8988T (cell line): ENCODE results near the gene MVD.

Experiments used
- DNase-seq: peaks from one replicate; pipeline ENCODE4 v3.0.0; 2011

Gene MVD, protein sequence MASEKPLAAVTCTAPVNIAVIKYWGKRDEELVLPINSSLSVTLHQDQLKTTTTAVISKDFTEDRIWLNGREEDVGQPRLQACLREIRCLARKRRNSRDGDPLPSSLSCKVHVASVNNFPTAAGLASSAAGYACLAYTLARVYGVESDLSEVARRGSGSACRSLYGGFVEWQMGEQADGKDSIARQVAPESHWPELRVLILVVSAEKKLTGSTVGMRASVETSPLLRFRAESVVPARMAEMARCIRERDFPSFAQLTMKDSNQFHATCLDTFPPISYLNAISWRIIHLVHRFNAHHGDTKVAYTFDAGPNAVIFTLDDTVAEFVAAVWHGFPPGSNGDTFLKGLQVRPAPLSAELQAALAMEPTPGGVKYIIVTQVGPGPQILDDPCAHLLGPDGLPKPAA

DNA sequence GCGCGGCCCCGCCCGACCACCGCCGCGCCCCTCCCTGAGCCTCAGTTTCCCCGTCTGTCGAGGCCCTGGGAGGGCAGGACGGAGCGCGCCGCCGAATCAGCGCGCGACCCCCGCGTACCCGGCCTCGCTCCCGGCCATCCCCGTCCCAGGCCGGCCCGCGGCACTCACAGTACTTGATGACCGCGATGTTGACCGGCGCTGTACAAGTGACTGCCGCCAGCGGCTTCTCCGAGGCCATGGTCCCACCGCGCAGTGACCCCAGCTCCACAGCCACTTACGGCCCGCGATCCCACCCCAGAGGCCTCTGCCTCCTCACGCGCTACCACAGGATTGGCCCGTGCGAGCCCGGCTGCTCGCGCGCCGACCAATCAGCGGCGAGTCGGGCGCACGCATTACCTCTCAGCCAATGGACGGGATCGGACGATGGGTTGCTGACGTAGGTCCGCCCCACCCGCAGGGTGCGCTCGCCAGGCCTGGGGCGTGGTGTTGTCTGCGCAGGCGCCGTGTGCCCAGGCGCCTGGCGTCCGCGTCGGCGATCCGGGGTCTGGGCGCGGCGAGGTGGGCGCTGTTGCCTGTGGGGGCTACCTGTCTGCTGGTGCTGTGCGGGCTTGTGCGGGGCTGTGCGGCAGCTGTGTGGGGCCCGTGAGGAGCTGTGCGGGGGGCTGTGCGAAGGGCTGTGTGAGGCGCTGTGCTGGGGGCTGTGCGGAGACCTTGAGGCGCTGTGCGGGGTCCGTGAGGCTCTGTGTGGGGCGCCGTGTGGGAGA lies at the start of gene MVD:
Gene MVD, minus strand, starts transcription at position 249 of the 764 bp plus-strand sequence. Its CDS starts 11 bp downstream, at position 238.
- peak; percentile 99 for DNase-seq

DNA sequence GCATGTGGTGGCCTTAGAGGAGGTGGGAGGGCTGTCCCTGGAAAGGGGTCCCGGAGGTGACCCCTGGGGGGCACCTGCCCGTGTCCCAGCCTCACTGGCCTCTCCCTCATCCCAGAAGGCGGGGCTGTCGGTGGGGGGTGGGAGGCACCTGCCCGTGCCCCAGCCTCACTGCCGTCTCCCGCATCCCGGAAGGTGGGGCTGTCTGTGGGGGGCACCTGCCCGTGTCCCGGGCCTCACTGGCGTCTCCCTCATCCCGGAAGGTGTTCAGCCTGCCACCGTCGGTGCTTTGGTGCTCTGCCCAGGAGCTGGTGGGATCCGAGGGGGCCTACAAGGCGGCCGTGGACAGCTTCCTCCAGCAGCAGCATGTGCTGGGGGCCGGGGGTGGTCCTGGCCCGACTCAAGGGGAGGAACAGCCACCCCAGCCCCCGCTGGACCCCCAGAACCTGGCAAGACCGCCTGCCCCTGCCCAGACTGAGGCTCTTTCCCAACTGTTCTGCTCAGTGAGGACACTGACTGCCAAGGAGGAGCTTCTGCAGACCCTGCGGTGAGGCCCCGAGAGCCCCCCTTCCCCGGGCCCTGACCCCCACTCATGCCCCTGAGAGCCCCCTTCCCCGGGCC lies 49.6 kb upstream of the MVD start:
- DNase-seq: no peak

DNA sequence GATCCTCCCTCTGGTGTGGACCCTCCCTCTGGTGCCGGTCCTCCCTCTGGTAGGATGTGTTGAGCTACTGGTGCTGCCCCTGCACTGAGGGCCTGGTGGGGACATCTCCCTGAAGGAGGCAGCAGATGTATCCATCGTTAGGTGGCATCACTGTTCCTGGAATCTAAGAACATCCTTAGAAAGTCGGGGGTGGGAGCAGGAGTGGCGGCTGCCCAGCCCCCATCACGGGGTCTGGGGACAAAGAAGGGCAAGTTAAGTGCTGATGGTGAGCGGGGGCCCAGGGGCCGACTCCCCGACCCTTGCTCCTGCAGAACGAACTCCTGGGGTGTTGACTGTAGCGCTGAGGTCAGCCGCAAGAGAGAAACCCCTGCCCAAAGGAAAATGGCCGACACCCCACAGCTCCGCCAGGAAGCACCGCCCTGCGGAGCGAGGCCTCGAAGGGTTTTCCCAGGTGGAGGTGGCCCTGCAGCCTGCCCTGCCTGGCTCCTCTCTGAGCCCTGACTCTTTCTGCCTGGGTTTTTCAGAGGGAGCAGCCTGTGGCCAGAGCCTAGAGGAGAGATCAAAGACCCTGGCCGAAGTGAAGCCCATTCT lies 49.0 kb upstream of the MVD start:
- DNase-seq: no peak

DNA sequence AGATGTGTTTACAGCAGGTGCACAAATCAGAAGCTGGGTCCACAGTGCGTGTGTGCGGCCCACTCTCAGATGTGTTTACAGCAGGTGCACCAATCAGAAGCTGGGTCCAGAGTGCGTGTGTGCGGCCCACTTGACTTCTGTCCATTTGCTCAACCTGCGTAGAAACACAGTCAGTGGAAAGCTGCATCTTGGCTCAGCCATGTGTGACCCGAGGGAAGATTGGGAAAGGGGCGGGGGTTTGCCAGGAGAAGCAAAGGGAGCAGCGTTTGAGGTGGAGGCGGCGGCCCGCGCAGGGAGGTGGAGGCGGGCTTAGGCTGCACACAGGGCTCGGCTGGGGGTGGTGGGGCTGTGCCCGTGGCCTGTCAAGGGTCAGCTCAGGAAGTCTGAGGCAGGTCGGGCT lies 47.7 kb upstream of the MVD start:
- DNase-seq: no peak

DNA sequence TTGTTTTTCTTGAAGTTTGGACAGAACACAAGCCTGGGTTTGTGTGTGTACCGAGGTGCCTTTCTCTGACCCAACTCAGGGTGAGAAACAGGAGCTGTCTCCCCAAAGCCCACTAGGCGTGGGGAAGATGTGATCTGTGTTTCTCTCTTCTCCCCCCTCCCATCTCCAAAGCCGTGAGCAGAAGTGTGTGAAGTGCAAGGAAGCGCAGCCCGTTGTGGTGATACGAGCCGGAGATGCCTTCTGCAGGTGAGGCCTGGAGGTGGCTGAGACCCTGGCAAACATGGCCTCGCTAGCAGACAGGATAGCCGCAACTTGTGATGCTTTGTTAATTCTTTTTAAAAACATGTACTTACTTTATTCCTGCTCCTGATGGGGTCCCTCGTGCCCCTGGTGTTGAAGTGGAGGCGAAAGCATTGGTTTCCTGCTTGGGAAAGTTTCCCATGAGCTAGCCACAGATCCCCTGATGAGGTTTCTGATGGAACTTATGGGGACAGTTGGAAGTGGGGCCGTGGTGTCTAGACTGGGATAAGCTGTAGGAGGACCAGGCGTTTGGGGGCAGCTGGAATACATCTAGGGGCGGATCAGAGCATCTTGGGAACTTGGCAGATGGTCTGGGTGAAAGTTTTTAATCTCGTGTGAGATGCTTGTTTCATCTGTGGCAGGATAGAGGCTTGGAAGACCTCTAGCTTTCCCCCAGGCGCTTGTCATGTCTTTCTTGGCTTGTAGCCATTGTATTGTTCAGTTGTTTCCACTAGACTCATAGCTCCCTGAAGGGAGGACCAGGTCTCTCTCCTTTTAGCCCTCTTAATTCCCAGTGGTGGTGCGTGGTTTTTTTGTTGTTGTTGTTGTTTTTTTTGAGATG lies 44.3 kb upstream of the MVD start:
- DNase-seq: no peak

DNA sequence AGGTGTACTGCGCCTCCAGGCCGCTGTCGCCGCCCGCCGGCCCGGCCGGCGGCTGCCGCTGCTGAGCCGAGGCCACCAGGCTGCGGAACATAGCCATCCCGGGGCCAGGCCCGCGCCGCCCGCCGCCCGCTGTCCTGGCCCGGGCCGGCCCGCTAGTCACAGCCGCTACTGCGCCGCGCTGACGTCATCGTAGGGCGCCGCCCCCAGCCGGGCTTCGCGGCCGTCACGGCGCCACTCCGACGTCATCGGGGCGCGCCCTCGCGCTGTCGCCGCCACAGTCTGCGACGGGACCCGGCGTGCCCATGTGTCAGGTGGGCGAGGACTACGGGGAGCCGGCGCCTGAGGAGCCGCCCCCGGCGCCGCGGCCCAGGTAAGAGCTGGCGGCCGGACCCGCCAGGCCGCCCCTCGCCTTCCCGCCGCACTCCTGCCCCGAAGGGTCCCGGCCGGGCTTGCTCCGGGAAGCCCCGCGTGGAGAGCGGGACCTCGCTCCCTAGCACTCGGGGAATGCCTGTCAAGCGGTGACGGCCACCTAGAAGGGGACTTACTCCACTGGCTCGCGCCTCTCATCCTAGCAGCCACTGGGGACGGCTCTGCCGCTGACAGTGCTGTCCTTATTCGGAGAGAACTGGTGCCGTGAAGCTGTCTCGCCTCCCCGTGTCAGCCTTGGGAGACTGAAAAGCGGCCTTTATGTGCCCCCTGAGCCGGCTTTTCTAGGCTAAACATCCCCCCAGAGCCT lies 43.5 kb upstream of the MVD start, which contains the start of the genes CTU2 and RNF166:
Gene CTU2, plus strand, starts transcription at position 275 of the 736 bp plus-strand sequence. Its CDS starts 28 bp downstream, at position 303.
Gene RNF166, minus strand, starts transcription at position 180 of the 736 bp plus-strand sequence. Its CDS starts 83 bp downstream, at position 97.
- DNase-seq: peak; percentile 100

DNA sequence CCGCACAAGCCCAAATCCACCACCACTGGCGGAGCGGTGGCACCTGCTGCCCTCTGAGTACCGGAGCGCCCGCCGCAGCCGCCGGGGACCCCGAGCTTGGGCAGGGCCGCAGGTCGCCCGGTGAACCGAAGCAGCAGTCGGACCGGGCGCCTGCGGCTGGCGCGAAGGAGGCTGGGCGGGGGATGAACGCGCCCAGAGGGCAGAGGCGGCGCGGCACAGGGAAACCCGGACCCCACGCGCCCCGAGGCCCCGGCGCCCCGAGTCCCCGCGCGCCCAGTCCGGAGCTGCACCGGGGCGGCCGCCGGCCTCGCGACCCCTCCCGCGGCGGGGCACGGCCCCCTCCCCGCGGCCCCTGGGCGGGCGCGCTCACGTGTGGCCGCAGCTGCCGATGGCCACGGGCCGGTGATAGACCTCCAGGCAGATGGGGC lies 42.9 kb upstream of the MVD start:
- no peak for DNase-seq

DNA sequence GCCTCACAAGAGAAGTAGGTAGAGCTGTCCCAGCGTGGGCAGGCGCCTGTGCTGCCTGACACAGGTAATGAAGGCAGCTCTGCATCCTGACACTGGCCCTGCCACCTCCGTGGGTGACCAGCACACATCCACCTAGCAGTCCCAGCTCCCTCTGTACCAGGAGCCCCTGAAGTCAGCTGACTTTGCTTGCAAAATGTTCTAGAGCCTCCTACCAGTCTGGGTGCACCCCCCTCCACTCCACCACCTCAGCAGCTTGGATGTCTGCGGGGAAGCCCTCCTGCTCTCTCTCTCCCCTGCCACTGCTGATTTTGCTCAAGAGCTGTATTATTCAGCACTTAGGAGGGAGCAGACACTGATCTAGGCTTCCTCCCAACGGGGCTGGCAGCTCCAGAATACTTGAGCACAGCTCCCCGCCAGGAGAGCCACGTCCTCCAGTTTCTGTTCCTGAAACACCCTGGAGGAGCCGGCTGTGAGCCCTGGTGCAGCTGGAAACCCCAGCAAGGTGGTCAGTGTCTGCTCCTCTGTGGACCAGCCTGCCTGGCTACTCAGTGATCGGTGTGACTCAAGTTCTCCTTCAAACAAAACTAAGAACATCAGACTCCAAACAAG lies 42.3 kb upstream of the MVD start:
- no peak for DNase-seq

DNA sequence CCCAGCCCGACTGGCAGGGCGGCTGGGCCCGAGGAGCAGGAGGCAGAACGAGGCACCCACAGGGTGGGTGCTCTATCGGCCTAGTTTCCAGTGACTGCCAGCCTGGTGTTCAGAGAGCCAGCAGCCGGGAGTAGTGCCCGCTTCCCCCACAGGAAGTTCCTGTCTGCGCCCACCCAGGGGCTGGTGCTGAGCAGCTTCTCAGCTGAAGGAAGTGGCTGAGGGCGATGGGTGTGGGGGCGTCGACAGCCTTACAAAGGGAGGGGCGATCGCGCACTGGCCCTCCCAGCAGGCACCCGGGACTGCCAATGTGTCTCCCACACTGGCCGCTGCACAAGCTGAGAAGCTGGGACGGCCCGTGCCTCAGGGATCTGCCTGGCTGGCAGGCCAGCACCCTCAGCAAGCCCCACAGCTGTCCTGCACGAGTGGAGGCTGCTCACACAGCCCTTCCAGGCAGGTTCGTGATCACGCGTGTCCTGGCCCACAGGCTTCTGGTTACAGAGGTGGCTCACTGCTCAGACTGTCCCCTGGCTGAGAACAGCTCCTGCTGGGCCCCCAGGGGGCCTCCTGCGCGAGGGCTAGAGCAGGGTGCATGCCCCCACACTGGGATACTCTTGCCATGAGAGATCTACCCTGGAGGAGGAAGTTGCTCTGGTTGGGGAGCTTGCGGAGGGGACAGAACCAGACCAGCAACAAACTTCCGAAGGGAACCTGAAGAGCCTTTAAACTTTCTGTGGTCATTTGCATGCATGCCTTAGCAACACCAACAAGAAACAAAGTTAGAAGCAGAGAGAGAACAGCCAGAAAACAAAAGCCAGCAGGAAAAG lies 40.8 kb upstream of the MVD start:
- no peak for DNase-seq

DNA sequence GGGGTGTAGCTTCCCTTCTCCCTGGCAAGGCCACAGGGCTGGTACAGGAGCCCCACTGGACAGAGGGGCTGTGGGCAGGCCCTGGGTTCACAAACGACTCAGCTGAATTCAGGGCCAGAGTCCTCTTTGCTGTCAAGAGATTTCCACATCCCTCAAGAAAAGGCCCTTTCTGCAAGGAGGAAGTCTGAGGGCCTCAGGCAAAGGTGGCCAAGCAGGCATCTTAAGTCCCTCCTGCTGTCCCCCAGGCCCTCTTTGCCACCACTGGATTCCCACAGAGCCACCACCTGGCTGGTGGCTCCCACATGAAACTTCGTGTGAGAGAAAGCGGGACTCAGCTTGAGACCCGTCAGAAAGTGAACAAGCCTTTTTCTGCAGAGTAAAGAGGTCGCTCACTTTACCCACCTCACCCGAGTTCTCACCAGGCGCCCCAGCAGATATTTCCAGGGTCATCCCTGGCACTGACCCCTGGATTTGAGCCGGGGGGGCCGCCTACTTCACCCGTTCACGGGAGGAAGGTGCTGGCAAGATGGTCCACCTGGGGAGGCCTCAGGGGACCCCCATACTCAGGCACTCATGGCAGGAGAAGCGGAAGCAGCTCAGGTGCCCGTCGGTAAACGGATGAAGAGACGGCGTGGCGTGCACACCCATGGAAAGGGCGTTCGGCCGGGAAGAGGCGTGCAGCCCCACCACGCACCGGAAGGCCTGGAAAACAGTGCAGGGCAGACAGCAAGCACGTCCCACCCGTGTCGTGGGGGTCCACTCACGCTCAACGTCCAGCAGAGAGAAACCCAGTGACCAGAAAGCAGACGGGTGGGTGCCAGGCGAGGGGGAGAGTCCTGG lies 39.7 kb upstream of the MVD start:
- no peak for DNase-seq

DNA sequence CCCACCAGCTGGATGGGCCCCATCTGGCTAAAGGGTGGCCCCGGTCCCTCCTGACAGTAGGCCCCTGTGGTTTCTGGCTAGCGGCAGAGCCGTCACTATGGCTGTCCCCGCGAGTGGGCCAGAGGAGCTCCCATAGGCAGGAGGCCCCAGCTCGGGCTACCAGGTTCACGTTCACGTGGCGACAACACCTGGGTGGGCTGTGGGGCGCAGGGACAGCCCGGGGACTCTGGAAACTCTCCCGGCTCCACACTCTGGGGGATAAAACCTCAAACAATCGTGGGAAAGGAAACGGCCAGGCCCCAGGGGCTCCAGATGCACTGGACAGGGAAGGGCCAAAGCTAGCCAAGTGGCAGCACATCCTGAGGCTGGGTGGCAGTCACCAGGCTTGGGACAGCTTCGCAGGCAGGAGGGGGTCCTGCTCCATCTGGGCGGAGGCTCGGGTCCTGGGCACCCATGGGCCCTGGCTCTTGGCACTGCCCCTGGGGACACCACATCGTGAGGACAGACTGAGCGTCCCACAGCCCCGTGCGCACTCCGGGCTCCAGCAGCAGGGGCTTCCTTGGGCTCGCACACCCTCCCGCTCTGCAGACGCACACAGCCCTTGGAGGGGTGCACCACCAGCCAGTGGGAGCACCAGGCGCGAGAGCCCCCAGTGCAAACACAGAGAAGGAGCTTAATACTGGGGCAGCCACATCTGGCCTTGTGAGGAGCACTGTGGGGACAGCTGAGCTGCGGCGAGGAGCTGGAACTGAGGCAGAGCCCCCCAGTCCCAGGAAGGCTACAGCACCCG lies 38.9 kb upstream of the MVD start:
- DNase-seq: no peak

DNA sequence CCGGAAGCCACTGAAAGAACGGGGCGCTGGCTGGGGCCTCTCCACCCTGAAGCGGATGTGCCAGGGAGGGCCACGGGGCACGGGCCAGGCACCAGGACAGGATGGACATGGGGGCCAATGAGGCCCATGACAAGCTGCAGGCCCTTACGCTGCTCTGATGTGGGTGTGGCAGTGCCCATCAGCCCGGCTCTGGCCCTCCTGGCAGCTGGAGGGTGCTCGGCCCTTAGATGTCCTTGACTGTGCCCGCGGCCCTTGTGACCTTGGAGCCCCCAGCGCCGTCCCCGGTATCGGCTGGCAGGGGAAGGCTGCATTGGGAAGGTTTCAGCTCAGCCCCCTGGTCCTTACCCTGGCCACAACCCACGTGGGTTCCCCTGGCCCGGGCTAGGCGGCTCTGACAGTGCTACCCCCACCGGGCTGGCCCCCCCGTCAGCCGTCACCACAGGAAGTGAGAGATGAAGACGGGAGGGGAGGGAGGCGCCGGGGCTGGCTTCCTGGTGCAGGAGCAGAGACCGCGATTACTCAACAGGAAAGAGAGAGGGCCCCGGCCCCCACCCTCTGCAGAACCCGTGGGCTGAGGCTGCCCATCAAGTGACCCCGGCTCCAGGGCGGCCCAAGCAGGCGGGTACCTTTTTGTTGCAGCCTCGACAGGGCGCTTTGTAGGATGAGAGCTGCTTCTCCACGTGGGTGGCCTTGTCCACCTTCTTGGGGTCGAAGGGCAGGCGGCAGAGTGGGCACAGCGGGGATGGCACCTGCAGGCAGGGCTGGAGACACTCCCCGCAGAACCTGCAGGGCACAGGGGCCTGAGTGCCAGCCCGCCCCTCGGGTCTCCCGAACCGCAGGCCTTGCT lies 38.0 kb upstream of the MVD start:
- DNase-seq: peak; percentile 95

DNA sequence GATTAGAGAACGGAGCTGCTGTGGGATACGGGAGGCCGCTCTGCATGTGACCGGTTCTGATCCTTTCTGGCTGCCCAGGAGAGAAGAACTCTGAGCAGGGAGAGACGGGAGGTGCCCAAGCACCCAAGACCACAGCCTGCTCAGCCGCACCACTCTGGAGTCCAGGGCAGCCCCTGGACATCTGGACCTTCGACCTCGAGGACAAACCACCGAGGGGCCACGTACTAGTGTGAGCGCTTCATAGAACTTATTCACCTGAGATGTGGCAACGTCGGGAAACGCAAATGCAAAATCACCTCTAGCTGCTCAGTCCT lies 37.4 kb upstream of the MVD start:
- no peak for DNase-seq

DNA sequence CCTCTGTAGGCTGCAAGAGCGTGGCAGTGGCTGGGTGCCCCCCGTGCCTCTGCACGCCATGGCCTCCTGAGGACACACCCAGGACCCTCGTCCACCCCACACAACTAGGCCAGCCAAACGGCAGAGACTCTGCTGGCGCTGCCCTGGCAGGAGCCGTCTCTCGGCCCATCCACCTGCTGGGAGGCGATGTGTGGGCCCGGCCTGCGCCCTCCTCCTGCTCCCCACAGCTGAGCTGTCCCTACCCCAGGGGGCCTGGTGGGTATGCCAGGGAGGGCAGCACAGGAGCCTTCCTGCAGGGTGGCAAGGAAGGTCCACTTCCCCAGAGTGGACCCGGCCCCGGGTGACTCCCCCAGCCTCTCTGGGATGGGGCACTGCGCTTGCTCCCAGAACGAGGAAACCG lies 36.3 kb upstream of the MVD start:
- no peak for DNase-seq

DNA sequence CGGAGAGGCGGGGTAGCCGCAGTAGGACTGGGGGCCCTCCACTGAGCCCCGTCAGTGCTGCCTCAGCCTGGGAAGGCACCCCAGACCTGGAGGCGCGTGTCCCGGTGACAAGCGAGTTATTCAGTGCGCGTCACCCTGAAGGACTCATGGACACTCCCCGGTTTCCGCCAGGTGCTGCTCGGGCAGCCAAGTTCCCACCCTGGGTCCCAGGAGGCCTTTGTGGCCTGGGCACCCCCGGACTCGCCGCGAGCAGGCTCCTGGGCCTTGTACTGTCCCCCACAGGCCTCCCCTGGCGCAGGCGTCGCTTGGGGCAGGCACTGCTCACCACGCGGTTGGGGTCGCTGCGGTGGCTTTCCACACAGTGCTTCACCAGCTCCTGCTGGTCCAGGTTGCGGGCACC lies 35.8 kb upstream of the MVD start:
- DNase-seq: no peak

DNA sequence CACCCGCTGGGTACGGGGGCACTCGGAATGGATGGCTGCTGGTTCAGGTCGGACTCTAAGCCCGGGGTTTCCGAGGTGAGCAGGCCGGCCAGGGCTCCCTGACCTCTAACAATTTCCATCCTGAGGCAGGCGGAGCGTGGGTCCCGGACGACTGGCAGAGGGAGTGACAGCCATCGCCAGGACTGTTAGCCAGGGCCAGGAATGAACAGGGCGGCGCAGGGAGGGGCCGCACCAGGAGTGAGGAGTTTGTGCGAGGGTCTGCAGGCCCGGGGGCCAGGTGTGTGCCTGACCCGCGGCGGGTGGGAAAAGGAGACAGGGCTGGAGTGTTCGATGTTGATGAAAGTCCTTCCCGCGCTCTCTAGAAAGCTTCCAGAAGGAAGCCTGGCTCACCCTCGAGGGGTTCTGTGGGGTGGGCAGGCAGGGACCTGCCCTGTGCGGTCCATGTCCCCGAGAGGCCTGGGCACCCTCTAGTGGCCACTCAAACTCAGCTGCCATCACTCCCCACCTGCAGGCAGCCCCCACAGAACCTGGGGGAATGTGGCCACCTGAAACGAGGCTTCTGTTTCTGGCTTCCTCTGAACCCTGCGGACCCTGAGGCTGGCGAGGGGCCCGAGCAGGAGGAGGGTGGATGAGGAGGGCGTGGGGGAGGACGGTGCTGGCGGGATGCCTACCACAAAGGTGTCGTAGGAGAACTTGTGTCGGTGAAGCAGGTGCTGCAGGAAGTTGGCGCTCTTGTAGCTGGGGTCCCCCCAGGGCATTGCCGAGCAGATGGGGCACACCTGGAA lies 35.1 kb upstream of the MVD start:
- peak; percentile 94 for DNase-seq
